CD8-positive, alpha-beta memory T cell (primary cell): Measurements from ENCODE around the gene SAV1. TPM values are rescaled to one million over a fixed set of nuclear protein-coding genes. Genes with fewer than 3 reads are reported as not detected.
"Not testable (repeated sequence)": the region's sequence is repeated elsewhere in the genome, so short reads cannot be mapped to it uniquely, and the experiment has no call there.

Experiments used
- CTCF ChIA-PET: fragments of 350-600 bp; sonication (Branson Sonifier 250); formaldehyde crosslinking; loops from one replicate; lab custom pipeline; 2021; ENCODE audit warnings: antibody characterized with exemption; lab: Charles Lee
- POLR2A ChIA-PET: fragments of 350-600 bp; sonication (Branson Sonifier 250); formaldehyde crosslinking; loops from one replicate; lab custom pipeline; 2021; ENCODE audit warnings: antibody characterized with exemption; lab: Charles Lee
- DNase-seq, 5 donors: peaks; one replicate each; pipeline versions ENCODE4 v3.0.0 to v3.0.0-alpha.2; 2020 to 2022; ENCODE audit warnings: mixed read lengths in 1 of 5
- H3K27ac ChIP-seq: one replicate; pipeline ENCODE4 v1.7.0; 2013; ENCODE audit warnings: low read depth, mild to moderate bottlenecking, low read length, moderate library complexity
- H3K27me3 ChIP-seq: 2 replicates; pipeline ENCODE4 v1.7.0; 2013; ENCODE audit warnings: low read length, mild to moderate bottlenecking; ENCODE audit not compliant: insufficient read depth, poor library complexity, severe bottlenecking
- H3K36me3 ChIP-seq: 2 replicates; pipeline ENCODE4 v1.7.0; 2013; ENCODE audit warnings: mild to moderate bottlenecking, low read length, moderate library complexity; ENCODE audit not compliant: insufficient read depth
- H3K4me1 ChIP-seq: 2 replicates; pipeline ENCODE4 v1.7.0; 2013; ENCODE audit warnings: mild to moderate bottlenecking, low read length, moderate library complexity; ENCODE audit not compliant: insufficient read depth
- H3K4me3 ChIP-seq: 2 replicates; pipeline ENCODE4 v1.7.0; 2013; ENCODE audit warnings: mild to moderate bottlenecking, low read length
- H3K9me3 ChIP-seq: 2 replicates; pipeline ENCODE4 v1.7.0; 2013; ENCODE audit warnings: mild to moderate bottlenecking, low read length
- H3K27ac Mint-ChIP-seq, 8 donors: one replicate each; pipeline ENCODE4 v1.8.0; 2020 to 2021; ENCODE audit warnings: mixed read lengths in 8 of 8, mild to moderate bottlenecking in 6 of 8, inconsistent platforms in 3 of 8, moderate library complexity in 3 of 8
- H3K27me3 Mint-ChIP-seq, 2 donors: one replicate each; pipeline ENCODE4 v1.8.0; 2020 to 2021; ENCODE audit warnings: mixed read lengths in 2 of 2, mild to moderate bottlenecking in 1 of 2, moderate library complexity in 1 of 2
- H3K36me3 Mint-ChIP-seq, 3 donors: one replicate each; pipeline ENCODE4 v1.8.0; 2020 to 2021; ENCODE audit warnings: mixed read lengths in 3 of 3, inconsistent platforms in 1 of 3, mild to moderate bottlenecking in 1 of 3
- H3K4me1 Mint-ChIP-seq, 3 donors: one replicate each; pipeline ENCODE4 v1.8.0; 2020 to 2021; ENCODE audit warnings: mixed read lengths in 3 of 3, inconsistent platforms in 1 of 3, mild to moderate bottlenecking in 1 of 3
- H3K4me3 Mint-ChIP-seq, 7 donors: one replicate each; pipeline ENCODE4 v1.8.0; 2020 to 2021; ENCODE audit warnings: mixed read lengths in 7 of 7, mild to moderate bottlenecking in 6 of 7, moderate library complexity in 4 of 7, inconsistent platforms in 2 of 7
- H3K9me3 Mint-ChIP-seq, 5 donors: one replicate each; pipeline ENCODE4 v1.8.0; 2020 to 2022; ENCODE audit warnings: mixed read lengths in 5 of 5, mild to moderate bottlenecking in 3 of 5, moderate library complexity in 2 of 5, inconsistent platforms in 1 of 5
- polyA plus RNA-seq: library from polyadenylated mRNA; unstranded; fragments of 300-500 nt; fragmentation: Illumina TruSeq; gene quantifications from one replicate; pipeline ENCODE4 v1.2.3, GENCODE V29; 2021
- total RNA-seq, 2 experiments: library from RNA; stranded (reverse); gene quantifications; one replicate each; pipeline ENCODE4 v1.2.3, GENCODE V29; 2021

SAV1 gene
- total and polyA plus RNA-seq, 3 experiments from 2014 or later: 12.9 to 13.9 (median 13.7) TPM

GRCh38 chr14:50694260-50694659 is 26.2 kb upstream of the SAV1 start:
- H3K4me3 Mint-ChIP-seq, H3K4me1 Mint-ChIP-seq, CTCF ChIA-PET, H3K4me3 ChIP-seq, DNase-seq, H3K27ac Mint-ChIP-seq, H3K36me3 ChIP-seq, H3K9me3 ChIP-seq, H3K27ac ChIP-seq, H3K27me3 ChIP-seq, H3K4me1 ChIP-seq: not testable (repeated sequence)
- H3K9me3 Mint-ChIP-seq: peaks cover 10 to 32% (median 16%) of the 10 kb centered on the region in 5 donors
- H3K36me3 Mint-ChIP-seq: peaks cover 2 to 20% (median 9%) of the 10 kb centered on the region in 3 donors
- POLR2A ChIA-PET: interaction anchor here (0.8 kb wide), 1 partner anchor 24 kb away, joined by 3 read pairs; no protein-coding TSS in a partner anchor
- peaks cover 16 to 29% of the 10 kb centered on the region in 2 donors for H3K27me3 Mint-ChIP-seq

DNA sequence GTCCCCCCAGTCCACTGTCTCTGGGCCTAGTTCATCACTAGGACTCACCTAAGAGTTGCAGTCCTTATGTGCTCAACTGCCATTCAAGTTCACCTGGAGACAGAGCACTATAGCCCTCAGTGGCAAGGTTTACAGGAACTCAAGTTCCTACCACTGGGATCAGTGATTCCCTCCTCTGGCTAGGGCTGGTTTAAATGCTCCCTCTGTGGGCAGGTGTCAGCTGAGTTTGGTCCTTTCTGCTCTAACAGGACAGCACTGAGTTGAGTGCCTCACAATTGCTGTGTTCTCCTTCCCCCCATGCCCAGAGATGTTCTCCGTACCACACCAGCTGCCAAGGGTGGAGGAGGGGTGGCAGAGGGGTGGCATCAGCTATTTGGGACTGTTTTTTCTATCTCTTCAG is 20.8 kb upstream of the SAV1 start:
- POLR2A ChIA-PET: no interaction called here
- peaks cover 10 to 33% (median 18%) of the 10 kb centered on the region in 5 donors for H3K9me3 Mint-ChIP-seq

GRCh38 chr14:50679674-50680073 is 11.6 kb upstream of the SAV1 start:
- POLR2A ChIA-PET: no interaction called here
- Histone ChIP-seq H3K4me3 (no peak overlapping the region), H3K27ac (no peak overlapping the region), H3K9me3 (no peaks in the 10 kb centered on the region), H3K4me1 (no peaks in the 10 kb centered on the region), H3K36me3 (no peaks in the 10 kb centered on the region), H3K27me3 (no peaks in the 10 kb centered on the region)
- Mint-ChIP-seq H3K4me3 (no peak overlapping the region), H3K36me3 (no peaks in the 10 kb centered on the region), H3K27me3 (no peaks in the 10 kb centered on the region), H3K27ac (no peak overlapping the region), H3K9me3 (no peaks in the 10 kb centered on the region), H3K4me1 (peaks cover 0 to 8% (median 6%) of the 10 kb centered on the region in 3 donors)
- no peak for DNase-seq
- CTCF ChIA-PET: no interaction called here

More for the DNA sequence above, 20.8 kb upstream of the SAV1 start:
- Histone ChIP-seq H3K9me3 (no peaks in the 10 kb centered on the region), H3K27ac (no peak overlapping the region), H3K4me1 (no peaks in the 10 kb centered on the region), H3K36me3 (no peaks in the 10 kb centered on the region), H3K4me3 (no peak overlapping the region), H3K27me3 (no peaks in the 10 kb centered on the region)
- CTCF ChIA-PET: no interaction called here
- H3K4me1 Mint-ChIP-seq: no peaks in the 10 kb centered on the region
- H3K4me3 Mint-ChIP-seq: no peak overlapping the region
- DNase-seq: no peak
- H3K27ac Mint-ChIP-seq: no peak overlapping the region
- H3K36me3 Mint-ChIP-seq: peaks cover 0 to 24% (median 6%) of the 10 kb centered on the region in 3 donors
- peaks cover 4 to 11% of the 10 kb centered on the region in 2 donors for H3K27me3 Mint-ChIP-seq

GRCh38 chr14:50678163-50678562 is 10.1 kb upstream of the SAV1 start:
- Mint-ChIP-seq H3K4me1 (peaks cover 0 to 8% (median 6%) of the 10 kb centered on the region in 3 donors), H3K36me3 (no peaks in the 10 kb centered on the region), H3K27me3 (no peaks in the 10 kb centered on the region), H3K9me3 (no peaks in the 10 kb centered on the region), H3K27ac (no peak overlapping the region), H3K4me3 (no peak overlapping the region)
- Histone ChIP-seq H3K9me3 (no peaks in the 10 kb centered on the region), H3K4me1 (no peaks in the 10 kb centered on the region), H3K36me3 (no peaks in the 10 kb centered on the region), H3K4me3 (no peak overlapping the region), H3K27ac (no peak overlapping the region), H3K27me3 (no peaks in the 10 kb centered on the region)
- DNase-seq: no peak
- POLR2A ChIA-PET: no interaction called here
- CTCF ChIA-PET: no interaction called here

- H3K4me3 ChIP-seq: no peak overlapping the region
- ChIA-PET POLR2A (no interaction called here), CTCF (no interaction called here)
- no peak for DNase-seq
- Mint-ChIP-seq H3K27ac (peak overlapping the region in 1 of 8 donors; percentile 81), H3K36me3 (no peaks in the 10 kb centered on the region), H3K4me1 (peaks cover 0 to 8% (median 6%) of the 10 kb centered on the region in 3 donors), H3K4me3 (no peak overlapping the region), H3K27me3 (no peaks in the 10 kb centered on the region), H3K9me3 (no peaks in the 10 kb centered on the region)
- no peaks in the 10 kb centered on the region for H3K36me3 ChIP-seq
- H3K4me1 ChIP-seq: no peaks in the 10 kb centered on the region
- H3K9me3 ChIP-seq: no peaks in the 10 kb centered on the region
- no peaks in the 10 kb centered on the region for H3K27me3 ChIP-seq
- H3K27ac ChIP-seq: no peak overlapping the region
These were observed 9.5 kb upstream of the SAV1 start for GRCh38 chr14:50677527-50678063.

- H3K27ac ChIP-seq: no peak overlapping the region
- POLR2A ChIA-PET: no interaction called here
- peaks cover 0 to 8% (median 6%) of the 10 kb centered on the region in 3 donors for H3K4me1 Mint-ChIP-seq
- H3K27ac Mint-ChIP-seq: peak overlapping the region in 1 of 8 donors; percentile 81
- no peak for DNase-seq
- no peaks in the 10 kb centered on the region for H3K4me1 ChIP-seq
- CTCF ChIA-PET: interaction anchor here (0.5 kb wide), 1 partner anchor 30 kb away, joined by 3 read pairs; no protein-coding TSS in a partner anchor
- no peak overlapping the region for H3K4me3 Mint-ChIP-seq
- H3K36me3 Mint-ChIP-seq: no peaks in the 10 kb centered on the region
- H3K4me3 ChIP-seq: no peak overlapping the region
- no peaks in the 10 kb centered on the region for H3K27me3 Mint-ChIP-seq
- no peaks in the 10 kb centered on the region for H3K36me3 ChIP-seq
- H3K9me3 ChIP-seq: no peaks in the 10 kb centered on the region
- H3K27me3 ChIP-seq: no peaks in the 10 kb centered on the region
- no peaks in the 10 kb centered on the region for H3K9me3 Mint-ChIP-seq
These were observed 8.9 kb upstream of the SAV1 start for GRCh38 chr14:50676814-50677516.

DNA sequence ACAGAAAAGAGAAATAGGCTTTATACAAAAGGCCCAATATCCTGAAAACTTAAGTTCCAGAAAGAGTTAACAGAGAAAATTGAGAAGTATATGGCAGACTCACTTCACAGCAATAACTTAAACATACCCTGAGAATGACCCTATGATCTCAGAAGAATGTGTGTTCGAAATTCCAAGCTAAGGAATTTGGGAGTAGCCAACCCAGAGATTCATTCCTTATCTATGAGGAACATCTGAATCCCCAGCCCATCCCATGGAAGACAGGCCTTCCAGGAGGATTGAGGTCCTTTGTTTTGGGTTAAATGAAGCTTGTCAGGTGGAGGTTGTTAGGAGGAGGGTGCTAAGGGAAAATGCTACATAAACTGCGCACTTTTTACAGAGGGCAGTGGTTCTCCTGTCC is 7.5 kb upstream of the SAV1 start:
- Histone ChIP-seq H3K27ac (no peak overlapping the region), H3K4me3 (no peak overlapping the region), H3K4me1 (no peaks in the 10 kb centered on the region), H3K9me3 (no peaks in the 10 kb centered on the region), H3K27me3 (no peaks in the 10 kb centered on the region), H3K36me3 (no peaks in the 10 kb centered on the region)
- H3K4me1 Mint-ChIP-seq: peaks cover 0 to 8% (median 6%) of the 10 kb centered on the region in 3 donors
- H3K27me3 Mint-ChIP-seq: no peaks in the 10 kb centered on the region
- no peaks in the 10 kb centered on the region for H3K36me3 Mint-ChIP-seq
- H3K4me3 Mint-ChIP-seq: no peak overlapping the region
- CTCF ChIA-PET: no interaction called here
- DNase-seq: no peak
- POLR2A ChIA-PET: no interaction called here
- H3K27ac Mint-ChIP-seq: no peak overlapping the region
- no peaks in the 10 kb centered on the region for H3K9me3 Mint-ChIP-seq

GRCh38 chr14:50670866-50671256 is 2.8 kb upstream of the SAV1 start:
- Histone ChIP-seq H3K36me3 (no peaks in the 10 kb centered on the region), H3K4me1 (peaks cover 13% of the 10 kb centered on the region), H3K4me3 (no peak overlapping the region), H3K27ac (no peak overlapping the region), H3K9me3 (no peaks in the 10 kb centered on the region), H3K27me3 (no peaks in the 10 kb centered on the region)
- H3K4me3 Mint-ChIP-seq: peak overlapping the region in 1 of 7 donors; percentile 50
- no peak for DNase-seq
- CTCF ChIA-PET: no interaction called here
- peaks cover 0 to 4% (median 0%) of the 10 kb centered on the region in 3 donors for H3K36me3 Mint-ChIP-seq
- H3K27me3 Mint-ChIP-seq: no peaks in the 10 kb centered on the region
- POLR2A ChIA-PET: interaction anchor here (1.2 kb wide), 1 partner anchor 23 kb away, joined by 3 read pairs; no protein-coding TSS in a partner anchor
- peaks cover 14 to 16% (median 14%) of the 10 kb centered on the region in 3 donors for H3K4me1 Mint-ChIP-seq
- H3K9me3 Mint-ChIP-seq: no peaks in the 10 kb centered on the region
- no peak overlapping the region for H3K27ac Mint-ChIP-seq
